ENCODE data around the gene MYOCD. TPM values are rescaled to one million over a fixed set of nuclear protein-coding genes. Genes with fewer than 3 reads are reported as not detected.

MYOCD gene
- total RNA-seq, 1 donor from 2014 or later, result under 0.01 TPM

Other genes with a start within 250 kb of the MYOCD start
- gene ARHGAP44, start 123.6 kb downstream of the MYOCD start, total RNA-seq, result 0.79 and 1.7 TPM in 2 replicates